HG03565 (cell line): ENCODE data around the gene FBXW5.

ENCODE experiments used
- ATAC-seq: cut with Tn5 transposase; IDR thresholded peaks from one replicate; pipeline ENCODE4 v1.9.1; 2021; ENCODE audit warnings: mild to moderate bottlenecking, moderate library complexity; ENCODE audit not compliant: unreplicated experiment

The FBXW5 gene

GRCh38 chr9:136962163-136962562, 17.6 kb upstream of the FBXW5 start:
- ATAC-seq = no peak

- no peak for ATAC-seq
These were observed 16.9 kb upstream of the FBXW5 start for GRCh38 chr9:136961279-136962065.

DNA sequence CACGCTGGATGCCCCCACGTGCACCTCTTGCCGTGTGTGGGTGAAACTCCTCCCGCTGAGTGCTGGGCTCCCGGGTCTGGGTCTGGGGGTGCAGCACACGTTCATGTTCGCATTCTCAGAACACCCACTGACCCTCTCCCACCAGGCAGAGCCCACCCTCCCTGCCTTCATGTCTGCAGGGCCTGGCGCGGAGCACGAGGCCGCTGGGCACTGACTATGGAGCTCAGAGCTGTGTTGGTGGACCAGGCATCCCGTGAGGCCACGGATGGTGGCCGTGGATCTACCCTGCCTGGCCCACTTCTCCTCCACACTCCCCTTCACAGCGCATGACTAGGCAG, 16.4 kb upstream of the FBXW5 start:
- no peak for ATAC-seq

DNA sequence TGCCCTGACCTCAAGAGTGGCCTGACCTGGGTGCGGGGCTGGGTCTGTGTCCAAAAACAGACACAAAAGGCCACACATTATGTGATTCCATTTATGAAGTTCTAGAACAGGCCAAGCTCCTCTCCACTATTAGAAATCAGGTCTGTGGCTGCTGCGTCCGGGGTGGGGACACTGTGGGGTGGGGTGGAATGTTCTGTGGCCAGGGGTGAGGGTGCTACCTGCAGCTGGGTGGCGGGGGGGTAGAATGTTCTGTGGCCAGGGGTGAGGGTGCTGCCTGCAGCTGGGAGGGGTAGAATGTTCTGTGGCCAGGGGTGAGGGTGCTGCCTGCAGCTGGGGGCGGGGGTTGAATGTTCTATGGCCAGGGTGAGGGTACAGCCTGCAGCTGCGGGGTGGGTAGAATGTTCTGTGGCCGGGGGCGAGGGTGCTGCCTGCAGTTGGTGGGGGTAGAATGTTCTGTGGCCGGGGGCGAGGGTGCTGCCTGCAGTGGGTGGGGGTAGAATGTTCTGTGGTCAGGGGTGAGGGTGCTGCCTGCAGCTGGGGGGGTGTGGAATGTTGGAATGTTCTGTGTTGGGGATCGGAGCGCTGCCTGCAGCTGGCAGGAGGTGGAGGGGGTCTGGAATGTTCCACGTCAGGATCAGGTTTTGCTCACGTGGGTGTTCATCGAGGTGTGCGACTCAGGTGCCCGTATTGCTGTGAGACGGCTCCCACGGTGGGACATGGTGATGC, 15.8 kb upstream of the FBXW5 start:
- ATAC-seq = no peak

DNA sequence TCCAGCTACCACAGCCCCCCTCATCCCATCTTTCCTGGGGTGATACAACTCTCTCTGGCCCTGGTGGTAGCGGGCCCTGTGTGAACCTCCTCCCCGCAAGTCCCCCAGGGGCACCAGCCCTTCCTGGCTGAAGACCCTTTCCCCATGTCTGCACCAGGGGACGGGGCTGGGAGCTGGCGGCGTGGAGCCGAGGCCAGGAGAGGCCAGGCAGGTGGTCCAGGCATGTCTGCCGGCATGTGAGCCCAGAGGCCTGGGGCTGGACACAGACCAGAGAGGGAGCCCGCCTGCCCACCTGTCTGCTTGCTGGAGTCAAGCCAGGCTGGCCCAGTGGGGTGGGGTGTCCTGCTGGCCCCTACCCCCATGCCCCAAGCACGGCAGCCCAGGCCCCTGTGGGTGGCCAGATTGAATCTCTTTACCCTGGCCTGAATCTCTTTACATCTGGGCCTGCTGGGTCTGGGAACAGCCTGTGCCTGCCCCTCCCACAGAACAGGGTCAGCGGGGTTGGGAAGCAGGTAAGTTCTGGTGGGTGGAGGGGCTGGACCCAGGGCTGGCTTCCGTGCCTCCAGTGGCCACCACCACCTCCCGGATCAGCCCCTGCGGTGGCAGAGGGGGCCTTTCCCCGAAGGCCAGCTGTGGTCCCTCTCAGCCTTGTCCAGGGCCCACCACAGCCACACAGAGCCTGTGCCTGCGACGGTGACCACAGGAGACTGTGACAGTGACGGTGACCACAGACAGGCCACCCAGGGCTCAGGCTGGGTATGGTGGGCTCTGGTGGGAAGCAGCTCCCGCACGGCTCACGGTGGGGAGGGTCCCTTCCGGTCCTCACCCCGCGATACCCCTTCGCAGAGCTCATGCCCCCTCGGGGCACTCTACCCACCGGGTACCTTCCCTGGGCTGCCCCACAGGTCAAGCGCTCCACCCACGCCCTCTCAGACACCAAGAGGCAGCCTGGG, 14.6 kb upstream of the FBXW5 start:
- ATAC-seq = no peak

- ATAC-seq = no peak
These were observed 13.9 kb upstream of the FBXW5 start for GRCh38 chr9:136958473-136958872.

DNA sequence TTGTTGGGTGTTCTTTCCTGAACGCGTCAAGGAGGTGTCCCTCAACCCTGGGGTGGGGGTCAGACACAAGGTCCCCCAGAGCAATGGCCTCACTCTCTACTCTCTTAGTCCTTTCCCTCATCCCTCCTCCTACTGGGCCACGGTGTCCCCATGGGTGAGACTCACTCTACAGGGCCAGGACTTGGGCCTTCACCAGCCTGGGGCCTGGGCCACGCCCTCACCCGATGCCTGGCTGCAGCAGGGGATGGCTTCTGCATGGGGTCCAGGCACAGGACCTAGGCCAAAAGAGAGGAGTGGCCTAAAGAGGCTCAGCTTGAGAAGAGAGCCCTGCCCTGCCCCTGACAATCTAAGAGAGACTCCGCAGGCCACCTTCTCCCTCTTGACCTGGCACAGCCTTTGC, 13.4 kb upstream of the FBXW5 start:
- ATAC-seq = no peak

GRCh38 chr9:136957461-136957860, 12.9 kb upstream of the FBXW5 start:
- no peak for ATAC-seq

DNA sequence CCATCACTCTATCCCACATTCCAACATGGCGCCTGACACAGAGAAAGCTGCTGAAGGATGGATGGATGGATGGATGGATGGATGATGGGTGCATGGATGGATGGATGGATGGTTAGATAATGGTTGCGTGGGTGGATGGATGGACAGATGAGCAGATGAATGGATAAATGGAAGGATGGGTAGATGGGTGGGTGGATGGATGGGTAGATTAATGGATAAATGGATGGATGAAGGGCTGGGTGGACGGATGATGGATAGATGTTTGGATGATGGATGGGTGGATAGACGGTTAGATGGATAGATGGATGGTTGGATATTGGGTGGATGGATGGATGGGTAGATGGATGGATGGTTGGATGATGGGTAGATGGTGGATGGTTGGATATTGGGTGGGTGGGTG, 12.1 kb upstream of the FBXW5 start:
- no peak for ATAC-seq

- no peak for ATAC-seq
These were observed 11.4 kb upstream of the FBXW5 start for GRCh38 chr9:136955943-136956335.

DNA sequence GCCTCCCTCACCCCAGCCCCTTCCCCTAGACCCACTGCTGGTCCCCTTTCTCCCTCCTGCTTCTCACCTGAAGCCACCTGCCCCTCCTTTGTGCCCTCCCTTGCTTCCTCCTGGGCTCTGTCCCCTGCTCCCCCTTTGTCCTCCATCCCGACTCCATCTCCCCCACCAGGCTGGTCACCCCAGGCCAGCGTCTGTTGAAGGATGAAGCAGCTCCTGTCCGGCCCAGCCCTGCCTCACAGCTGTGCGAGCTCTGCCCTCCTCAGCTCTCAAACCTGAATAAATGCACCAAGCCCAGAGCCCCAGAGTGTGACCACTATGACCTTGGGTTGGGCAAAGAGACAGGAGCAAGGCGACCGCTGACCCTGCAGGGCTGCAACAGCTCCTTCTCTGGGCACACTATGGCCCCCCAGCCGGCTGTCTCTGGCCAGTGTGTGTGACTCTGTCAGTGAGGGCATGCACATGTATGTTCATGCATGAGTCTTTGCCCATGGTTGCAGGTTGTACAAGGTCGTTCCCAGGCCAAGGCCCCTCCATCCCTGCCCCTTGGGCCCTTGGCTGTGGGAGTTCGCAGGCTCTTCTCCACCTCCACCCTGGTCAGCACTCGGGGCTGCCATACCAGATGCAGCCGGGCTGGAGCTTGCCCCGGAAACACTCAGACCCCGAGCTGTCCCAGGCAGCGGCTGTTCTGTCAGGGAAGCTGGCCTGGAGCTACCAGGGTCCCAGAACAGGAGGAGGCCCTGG, 10.8 kb upstream of the FBXW5 start:
- ATAC-seq = no peak

GRCh38 chr9:136954270-136955083, 9.9 kb upstream of the FBXW5 start:
- no peak for ATAC-seq

- no peak for ATAC-seq
These were observed 9.3 kb upstream of the FBXW5 start for GRCh38 chr9:136953771-136954269.

DNA sequence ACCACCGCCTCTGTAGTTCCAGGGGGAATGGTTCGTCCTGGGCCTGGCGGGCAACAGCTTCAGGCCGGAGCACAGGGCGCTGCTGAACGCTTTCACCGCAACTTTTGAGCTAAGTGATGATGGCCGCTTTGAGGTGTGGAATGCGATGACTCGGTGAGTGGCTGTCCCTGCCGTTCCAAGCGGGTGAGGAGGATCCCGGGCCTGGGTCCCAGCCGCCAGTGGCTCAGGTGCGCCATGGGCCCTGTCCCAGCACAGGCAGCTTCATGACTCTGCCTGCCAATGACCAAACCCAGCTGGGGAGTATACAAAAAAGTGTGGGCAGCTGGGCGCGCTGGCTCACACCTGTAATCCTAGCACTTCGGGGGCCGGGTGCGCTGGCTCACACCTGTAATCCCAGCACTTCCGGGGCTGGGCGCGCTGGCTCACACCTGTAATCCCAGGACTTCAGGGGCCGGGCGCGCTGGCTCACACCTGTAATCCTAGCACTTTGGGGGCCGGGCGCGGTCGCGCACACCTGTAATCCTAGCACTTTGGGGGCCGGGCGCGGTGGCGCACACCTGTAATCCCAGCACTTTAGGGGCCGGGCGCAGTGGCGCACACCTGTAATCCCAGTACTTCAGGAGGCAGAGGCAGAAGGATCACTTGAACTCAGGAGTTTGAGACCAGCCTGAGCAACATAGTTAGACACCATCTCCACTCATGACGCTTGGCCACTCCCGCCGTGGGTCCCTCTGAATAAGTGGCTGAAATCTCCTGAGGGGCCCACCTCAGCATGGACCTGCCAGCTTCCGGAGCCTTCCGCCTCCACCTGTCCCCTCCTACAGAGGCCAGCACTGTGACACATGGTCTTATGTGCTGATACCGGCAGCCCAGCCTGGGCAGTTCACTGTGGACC, 8.6 kb upstream of the FBXW5 start:
- ATAC-seq = no peak

GRCh38 chr9:136952321-136952850, 7.8 kb upstream of the FBXW5 start:
- no peak for ATAC-seq

DNA sequence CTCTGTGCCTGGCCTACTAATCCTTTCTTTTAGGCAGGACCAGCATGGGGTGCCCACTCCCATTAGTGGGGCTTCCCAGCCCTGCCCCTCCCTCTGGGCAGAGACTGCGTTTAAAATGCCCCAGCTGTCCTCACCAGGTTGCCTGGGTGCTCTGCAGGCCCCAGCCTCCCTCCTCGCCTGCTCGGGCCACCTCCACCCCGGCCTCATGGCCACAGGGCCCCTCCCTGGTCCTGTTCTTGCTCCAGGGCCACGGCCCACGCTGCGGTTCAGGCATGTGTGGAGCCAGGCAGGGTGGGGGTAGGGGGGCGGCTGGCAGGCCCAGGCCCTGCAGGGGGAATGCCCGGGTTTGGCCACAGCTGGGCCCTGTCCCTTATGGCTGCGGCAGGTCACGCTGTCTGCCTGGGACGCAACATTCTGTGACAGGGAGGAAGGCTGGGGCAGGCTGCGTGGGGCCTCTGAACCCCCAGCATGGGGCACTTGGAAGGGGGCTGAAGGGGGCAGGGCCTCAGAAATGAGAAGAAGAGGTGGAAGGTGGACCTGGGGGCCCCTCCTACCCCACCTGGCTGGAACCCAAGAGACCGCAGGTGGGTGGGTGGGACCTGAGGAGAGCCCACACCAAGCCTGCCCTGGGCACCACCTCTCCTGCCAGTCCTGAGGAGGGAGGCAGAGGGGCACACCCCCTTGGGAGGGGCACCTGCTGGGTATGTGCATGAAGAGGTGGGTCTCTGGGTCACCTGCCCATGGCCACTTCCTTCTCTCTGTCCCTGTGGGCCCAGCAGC, 7.2 kb upstream of the FBXW5 start, which contains the start of gene LCN12:
LCN12 (plus strand) TSS at position 733 of the 780 bp plus-strand sequence. CDS start 55 bp downstream, outside the sequence.
- ATAC-seq = no peak

GRCh38 chr9:136950656-136951276, 6.2 kb upstream of the FBXW5 start:
- ATAC-seq = no peak
